ENCODE measurements around the gene TMCC1.
A peak's percentile ranks its signal among the peaks of the same experiment; 100 is the strongest.
"Not testable (repeated sequence)": the region's sequence is repeated elsewhere in the genome, so short reads cannot be mapped to it uniquely, and the experiment has no call there.

Gene TMCC1

DNA sequence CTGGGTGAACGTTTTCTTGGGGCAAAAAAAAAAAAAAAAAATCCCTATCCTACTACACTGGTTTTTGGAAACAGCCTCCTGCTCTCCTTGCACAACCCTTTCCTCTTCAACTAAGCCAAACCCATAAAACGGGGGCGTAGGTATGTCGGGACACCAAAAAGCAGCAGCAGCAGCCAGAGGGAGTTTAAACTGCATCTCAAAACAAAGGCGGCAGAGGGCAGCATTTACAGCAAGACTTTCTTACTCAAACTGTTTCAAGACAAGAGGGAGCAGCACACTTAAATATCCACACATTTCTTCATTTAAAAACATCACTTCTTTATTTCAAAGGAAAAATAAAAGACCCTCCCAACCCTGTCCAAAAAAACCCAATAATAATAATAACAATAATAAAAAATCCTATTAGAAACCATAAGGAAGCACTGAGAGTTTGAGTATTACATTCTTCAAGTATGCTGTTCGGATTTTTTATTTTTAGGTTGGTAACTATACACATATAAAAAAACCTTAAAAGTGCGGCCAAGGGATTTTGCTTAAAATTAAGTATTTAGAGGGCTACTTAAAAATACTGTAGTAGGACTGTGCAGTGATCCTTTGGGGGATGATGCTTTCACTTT is 243.1 kb downstream of the TMCC1 start:
- Histone ChIP-seq H3K9me3 (ENCODE audit: severe bottlenecking) (no peaks in the 10 kb centered on the region), H3K27me3 (ENCODE audit: insufficient read depth, low read depth, severe bottlenecking) (no peaks in the 10 kb centered on the region), H3K4me3 (ENCODE audit: low read depth, low read length) (no peak overlapping the region), H3K27ac (no peak overlapping the region), H3K36me3 (peaks cover 18% of the 10 kb centered on the region; the same call in 1 of the 2 replicates)
- TF ChIP-seq, protein P1, sequence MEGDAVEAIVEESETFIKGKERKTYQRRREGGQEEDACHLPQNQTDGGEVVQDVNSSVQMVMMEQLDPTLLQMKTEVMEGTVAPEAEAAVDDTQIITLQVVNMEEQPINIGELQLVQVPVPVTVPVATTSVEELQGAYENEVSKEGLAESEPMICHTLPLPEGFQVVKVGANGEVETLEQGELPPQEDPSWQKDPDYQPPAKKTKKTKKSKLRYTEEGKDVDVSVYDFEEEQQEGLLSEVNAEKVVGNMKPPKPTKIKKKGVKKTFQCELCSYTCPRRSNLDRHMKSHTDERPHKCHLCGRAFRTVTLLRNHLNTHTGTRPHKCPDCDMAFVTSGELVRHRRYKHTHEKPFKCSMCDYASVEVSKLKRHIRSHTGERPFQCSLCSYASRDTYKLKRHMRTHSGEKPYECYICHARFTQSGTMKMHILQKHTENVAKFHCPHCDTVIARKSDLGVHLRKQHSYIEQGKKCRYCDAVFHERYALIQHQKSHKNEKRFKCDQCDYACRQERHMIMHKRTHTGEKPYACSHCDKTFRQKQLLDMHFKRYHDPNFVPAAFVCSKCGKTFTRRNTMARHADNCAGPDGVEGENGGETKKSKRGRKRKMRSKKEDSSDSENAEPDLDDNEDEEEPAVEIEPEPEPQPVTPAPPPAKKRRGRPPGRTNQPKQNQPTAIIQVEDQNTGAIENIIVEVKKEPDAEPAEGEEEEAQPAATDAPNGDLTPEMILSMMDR (IDR thresholded peaks at IDR 0.05; ENCODE audit: low read depth, low read length), result peak; percentile 71
- peak; percentile 67 for DNase-seq

DNA sequence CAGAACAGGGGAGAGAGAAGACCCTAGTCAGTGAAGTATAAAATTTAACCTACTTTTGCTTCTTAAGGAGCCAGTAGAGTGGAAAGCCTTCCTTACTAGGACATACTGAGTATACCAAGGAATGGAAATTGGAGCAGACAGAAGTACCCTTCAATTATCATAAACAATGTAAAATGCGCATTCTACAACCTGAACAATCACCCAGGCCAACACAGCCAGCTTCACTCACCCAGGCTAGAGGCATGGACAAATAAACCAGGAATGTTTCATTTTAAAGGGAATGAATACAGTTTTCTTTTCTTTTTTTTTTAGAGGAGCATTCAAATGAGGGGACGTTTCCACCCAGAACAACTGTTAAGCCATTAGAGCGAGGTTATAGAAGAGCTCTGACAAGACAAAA is 245.1 kb downstream of the TMCC1 start:
- Histone ChIP-seq H3K27me3 (ENCODE audit: insufficient read depth, low read depth, severe bottlenecking) (no peaks in the 10 kb centered on the region), H3K36me3 (peaks cover 12% of the 10 kb centered on the region; the same call in 1 of the 2 replicates), H3K4me3 (ENCODE audit: low read depth, low read length) (no peak overlapping the region), H3K9me3 (ENCODE audit: severe bottlenecking) (no peaks in the 10 kb centered on the region), H3K27ac (no peak overlapping the region)
- DNase-seq, result no peak
- TF ChIP-seq, protein P1 (IDR thresholded peaks at IDR 0.05; ENCODE audit: low read depth, low read length), result no peak

- Histone ChIP-seq H3K36me3 (no peaks in the 10 kb centered on the region), H3K27me3 (ENCODE audit: insufficient read depth, low read depth, severe bottlenecking) (no peaks in the 10 kb centered on the region), H3K9me3 (ENCODE audit: severe bottlenecking) (no peaks in the 10 kb centered on the region), H3K4me3 (ENCODE audit: low read depth, low read length) (no peak overlapping the region), H3K27ac (no peak overlapping the region)
- DNase-seq, result no peak
- TF ChIP-seq, protein P1 (IDR thresholded peaks at IDR 0.05; ENCODE audit: low read depth, low read length), result no peak
Observed at GRCh38 chr3:129645286-129645685, 248.2 kb downstream of the TMCC1 start.

GRCh38 chr3:129644836-129645235 is 248.7 kb downstream of the TMCC1 start:
- no peaks in the 10 kb centered on the region for H3K36me3 ChIP-seq
- no peak overlapping the region for H3K4me3 ChIP-seq (ENCODE audit: low read depth, low read length)
- no peak for DNase-seq
- no peak overlapping the region for H3K27ac ChIP-seq
- no peaks in the 10 kb centered on the region for H3K27me3 ChIP-seq (ENCODE audit: insufficient read depth, low read depth, severe bottlenecking)
- TF ChIP-seq, protein P1 (IDR thresholded peaks at IDR 0.05; ENCODE audit: low read depth, low read length), result no peak
- H3K9me3 ChIP-seq (ENCODE audit: severe bottlenecking), result no peaks in the 10 kb centered on the region

- H3K9me3 ChIP-seq (ENCODE audit: severe bottlenecking); H3K27me3 ChIP-seq (ENCODE audit: insufficient read depth, low read depth, severe bottlenecking); DNase-seq; H3K4me3 ChIP-seq (ENCODE audit: low read depth, low read length); H3K36me3 ChIP-seq: not testable (repeated sequence)
- peak overlapping the region; percentile 62 for H3K27ac ChIP-seq
Observed at GRCh38 chr3:129641567-129642260, 251.8 kb downstream of the TMCC1 start.

GRCh38 chr3:129640985-129641384 is 252.5 kb downstream of the TMCC1 start:
- H3K9me3 ChIP-seq (ENCODE audit: severe bottlenecking); H3K4me3 ChIP-seq (ENCODE audit: low read depth, low read length); H3K27me3 ChIP-seq (ENCODE audit: insufficient read depth, low read depth, severe bottlenecking); H3K36me3 ChIP-seq; DNase-seq: not testable (repeated sequence)
- H3K27ac ChIP-seq, result peak overlapping the region; percentile 49
